ENCODE measurements around the gene PDCD6IP.
"Not testable (repeated sequence)": the region's sequence is repeated elsewhere in the genome, so short reads cannot be mapped to it uniquely, and the experiment has no call there.

Gene PDCD6IP, protein sequence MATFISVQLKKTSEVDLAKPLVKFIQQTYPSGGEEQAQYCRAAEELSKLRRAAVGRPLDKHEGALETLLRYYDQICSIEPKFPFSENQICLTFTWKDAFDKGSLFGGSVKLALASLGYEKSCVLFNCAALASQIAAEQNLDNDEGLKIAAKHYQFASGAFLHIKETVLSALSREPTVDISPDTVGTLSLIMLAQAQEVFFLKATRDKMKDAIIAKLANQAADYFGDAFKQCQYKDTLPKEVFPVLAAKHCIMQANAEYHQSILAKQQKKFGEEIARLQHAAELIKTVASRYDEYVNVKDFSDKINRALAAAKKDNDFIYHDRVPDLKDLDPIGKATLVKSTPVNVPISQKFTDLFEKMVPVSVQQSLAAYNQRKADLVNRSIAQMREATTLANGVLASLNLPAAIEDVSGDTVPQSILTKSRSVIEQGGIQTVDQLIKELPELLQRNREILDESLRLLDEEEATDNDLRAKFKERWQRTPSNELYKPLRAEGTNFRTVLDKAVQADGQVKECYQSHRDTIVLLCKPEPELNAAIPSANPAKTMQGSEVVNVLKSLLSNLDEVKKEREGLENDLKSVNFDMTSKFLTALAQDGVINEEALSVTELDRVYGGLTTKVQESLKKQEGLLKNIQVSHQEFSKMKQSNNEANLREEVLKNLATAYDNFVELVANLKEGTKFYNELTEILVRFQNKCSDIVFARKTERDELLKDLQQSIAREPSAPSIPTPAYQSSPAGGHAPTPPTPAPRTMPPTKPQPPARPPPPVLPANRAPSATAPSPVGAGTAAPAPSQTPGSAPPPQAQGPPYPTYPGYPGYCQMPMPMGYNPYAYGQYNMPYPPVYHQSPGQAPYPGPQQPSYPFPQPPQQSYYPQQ

GRCh38 chr3:33798418-33799201 lies at the start of gene PDCD6IP:
TSS of gene PDCD6IP (plus strand) at chr3:33798630. CDS start at chr3:33798729, 99 bp downstream.
- peak; percentile 81 for DNase-seq (ENCODE audit: low read depth)

GRCh38 chr3:33749546-33750210 lies 48.8 kb upstream of the PDCD6IP start:
- no peak for DNase-seq (ENCODE audit: low read depth)

DNA sequence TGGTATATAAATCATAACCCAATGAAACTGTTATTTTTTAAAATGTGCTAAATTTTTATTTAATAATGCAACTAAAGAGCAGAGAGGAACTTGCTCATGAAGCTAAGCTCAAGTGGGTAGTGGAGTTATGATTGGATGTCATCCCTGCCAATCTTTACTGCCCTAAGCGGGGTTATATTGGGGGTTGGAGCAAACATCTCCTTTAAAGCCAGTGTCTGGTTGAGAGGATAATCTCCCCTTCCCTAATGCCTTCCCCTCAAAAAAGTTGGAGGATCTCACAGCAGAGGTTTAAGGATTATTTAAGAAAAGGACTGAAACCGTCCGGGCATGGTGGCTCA lies 48.2 kb upstream of the PDCD6IP start:
- DNase-seq (ENCODE audit: low read depth): no peak

GRCh38 chr3:33751336-33751735 lies 47.1 kb upstream of the PDCD6IP start:
- DNase-seq (ENCODE audit: low read depth): no peak

DNA sequence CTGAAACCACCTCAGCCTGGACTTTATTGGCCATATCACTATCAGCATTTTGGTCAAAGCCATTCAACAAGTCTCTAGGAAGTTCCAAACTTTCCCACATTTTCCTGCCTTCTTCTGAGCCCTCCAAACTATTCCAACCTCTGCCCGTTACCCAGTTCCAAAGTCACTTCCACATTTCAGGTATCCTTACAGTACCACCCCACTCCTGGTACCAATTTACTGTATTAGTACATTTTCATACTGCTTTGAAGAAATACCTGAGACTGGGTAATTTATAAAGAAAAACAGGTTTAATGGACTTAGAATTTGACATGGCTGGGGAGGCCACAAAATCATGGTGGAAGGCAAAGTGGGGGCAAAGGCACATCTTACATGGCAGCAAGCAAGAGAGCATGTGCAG lies 44.0 kb upstream of the PDCD6IP start:
- DNase-seq (ENCODE audit: low read depth): not testable (repeated sequence)

GRCh38 chr3:33758281-33758680 lies 40.1 kb upstream of the PDCD6IP start:
- no peak for DNase-seq (ENCODE audit: low read depth)

DNA sequence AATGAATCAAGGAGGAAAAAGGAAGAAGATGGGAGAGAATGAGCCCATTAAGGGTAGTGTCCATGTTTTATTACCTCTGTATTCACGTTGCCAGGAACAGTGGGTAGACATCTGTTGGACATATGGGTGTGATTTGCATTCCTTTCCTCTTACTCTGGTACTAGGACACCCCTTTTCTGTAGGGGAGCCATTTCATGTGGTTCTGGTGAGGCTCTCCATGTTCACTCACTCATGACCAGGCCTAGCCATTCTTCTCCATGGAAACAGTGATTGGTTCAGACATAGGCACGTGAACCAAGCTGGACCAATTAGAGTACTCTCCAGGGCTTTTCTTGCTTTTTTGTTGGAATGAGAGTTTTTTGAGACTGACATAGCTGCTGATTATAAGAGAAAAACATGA lies 39.6 kb upstream of the PDCD6IP start:
- no peak for DNase-seq (ENCODE audit: low read depth)

GRCh38 chr3:33768578-33769330 lies 29.7 kb upstream of the PDCD6IP start:
- no peak for DNase-seq (ENCODE audit: low read depth)

GRCh38 chr3:33773637-33774036 lies 24.8 kb upstream of the PDCD6IP start:
- DNase-seq (ENCODE audit: low read depth): no peak

GRCh38 chr3:33775363-33775762 lies 23.1 kb upstream of the PDCD6IP start:
- DNase-seq (ENCODE audit: low read depth): no peak

- DNase-seq (ENCODE audit: low read depth): no peak
Observed at GRCh38 chr3:33777996-33778395, 20.4 kb upstream of the PDCD6IP start.

- DNase-seq (ENCODE audit: low read depth): no peak
Observed at GRCh38 chr3:33779751-33780150, 18.7 kb upstream of the PDCD6IP start.

GRCh38 chr3:33781413-33781812 lies 17.0 kb upstream of the PDCD6IP start:
- not testable (repeated sequence) for DNase-seq (ENCODE audit: low read depth)

DNA sequence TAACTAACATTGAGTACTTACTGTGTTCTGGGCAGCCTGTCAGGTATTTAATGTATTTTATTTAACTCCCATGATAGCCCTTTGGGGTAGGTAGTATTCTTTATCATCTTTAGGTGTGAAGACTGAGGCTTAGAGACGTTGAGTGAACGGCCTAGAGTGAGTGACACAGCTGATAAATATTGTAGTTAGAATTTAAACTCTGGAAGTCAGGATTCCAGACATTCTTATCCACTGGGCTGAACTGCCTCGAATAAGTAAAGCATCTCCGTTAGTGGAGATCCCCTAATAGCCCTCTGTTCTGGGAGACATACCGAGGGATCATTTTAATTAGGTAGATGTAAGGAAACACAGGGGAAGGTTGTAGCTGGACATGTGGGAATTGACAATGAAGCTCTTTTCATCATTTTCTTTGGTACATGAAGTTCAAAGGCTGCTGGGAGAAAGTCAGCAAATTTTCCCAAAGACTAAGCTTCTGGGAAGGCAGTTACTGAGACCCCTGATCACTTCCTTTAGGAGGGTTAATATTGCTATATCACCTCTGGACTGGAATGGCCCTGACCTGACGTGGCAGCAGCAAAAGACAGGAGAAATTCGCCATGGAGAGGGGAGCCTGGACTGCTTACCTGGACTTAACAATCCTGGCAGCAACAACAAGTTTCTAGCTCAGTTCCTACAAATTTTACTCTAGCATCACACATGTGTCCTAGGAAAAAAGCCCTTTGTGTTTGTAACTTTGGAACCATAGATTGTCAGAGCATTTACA lies 11.7 kb upstream of the PDCD6IP start:
- no peak for DNase-seq (ENCODE audit: low read depth)

DNA sequence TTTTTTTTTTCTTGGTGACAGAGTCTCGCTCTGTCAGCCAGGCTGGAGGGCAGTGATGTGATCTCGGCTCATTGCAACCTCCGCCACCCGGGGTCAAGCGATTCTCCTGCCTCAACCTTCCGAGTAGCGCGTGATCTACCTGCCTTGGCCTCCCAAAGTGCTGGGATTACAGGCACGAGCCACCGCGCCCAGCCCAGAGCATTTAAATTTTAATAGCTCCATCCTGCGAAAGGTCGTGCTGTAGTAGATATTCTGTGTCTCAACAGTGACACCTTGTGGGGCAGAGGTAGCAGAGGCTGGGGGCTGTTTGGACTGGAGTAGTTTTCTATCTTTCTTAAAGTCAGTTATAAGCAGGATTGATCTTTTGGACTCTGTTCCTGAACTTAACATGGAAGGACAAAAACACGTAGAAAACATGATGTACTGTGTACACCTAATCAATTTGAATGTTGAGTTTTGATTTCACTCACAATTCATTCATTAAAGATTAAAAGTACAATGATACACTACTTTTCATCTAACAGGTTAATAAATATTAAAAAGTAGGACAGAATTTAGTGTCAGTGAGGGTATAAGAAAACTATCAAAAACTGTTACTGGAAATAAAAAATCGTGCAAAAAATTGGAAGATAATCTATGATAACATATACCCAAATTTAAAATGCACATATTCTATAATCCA lies 11.0 kb upstream of the PDCD6IP start:
- no peak for DNase-seq (ENCODE audit: low read depth)

DNA sequence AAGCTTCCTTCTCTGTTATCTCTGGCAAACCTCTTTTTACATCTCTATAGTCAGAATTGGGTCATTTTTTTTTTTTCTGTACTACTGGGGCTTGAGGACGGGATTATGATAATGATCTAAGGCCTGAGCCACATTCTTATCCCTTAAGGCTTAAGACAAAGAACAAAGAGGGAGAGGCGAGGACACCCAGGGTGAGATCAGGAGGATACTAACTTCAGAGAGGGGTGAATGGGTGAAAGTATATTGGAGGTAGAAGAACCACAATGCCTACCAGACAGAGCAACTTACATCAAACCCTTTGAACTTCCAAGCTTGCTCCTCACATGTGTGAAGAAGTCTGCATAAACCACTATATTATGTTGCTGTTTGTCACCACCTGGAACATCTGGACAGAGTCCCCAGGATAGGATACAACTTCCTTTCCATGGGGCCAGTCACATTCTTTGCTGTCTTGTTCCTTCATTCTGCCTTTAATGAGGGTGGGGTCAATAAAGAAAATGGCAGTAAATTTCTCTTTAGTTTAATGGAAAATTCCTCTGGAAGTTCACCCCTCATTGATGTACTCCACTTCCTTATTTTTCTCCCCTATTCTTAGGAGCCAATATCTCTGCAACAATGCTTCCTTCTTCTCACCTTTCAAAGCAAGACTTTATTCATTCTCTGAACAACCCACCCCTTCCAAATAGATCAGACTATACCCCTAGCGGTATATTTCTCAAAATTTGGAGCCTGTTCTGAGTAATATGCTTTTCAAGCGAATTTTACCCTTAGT lies 9.1 kb upstream of the PDCD6IP start:
- no peak for DNase-seq (ENCODE audit: low read depth)

GRCh38 chr3:33790091-33790490 lies 8.3 kb upstream of the PDCD6IP start:
- DNase-seq (ENCODE audit: low read depth): no peak

DNA sequence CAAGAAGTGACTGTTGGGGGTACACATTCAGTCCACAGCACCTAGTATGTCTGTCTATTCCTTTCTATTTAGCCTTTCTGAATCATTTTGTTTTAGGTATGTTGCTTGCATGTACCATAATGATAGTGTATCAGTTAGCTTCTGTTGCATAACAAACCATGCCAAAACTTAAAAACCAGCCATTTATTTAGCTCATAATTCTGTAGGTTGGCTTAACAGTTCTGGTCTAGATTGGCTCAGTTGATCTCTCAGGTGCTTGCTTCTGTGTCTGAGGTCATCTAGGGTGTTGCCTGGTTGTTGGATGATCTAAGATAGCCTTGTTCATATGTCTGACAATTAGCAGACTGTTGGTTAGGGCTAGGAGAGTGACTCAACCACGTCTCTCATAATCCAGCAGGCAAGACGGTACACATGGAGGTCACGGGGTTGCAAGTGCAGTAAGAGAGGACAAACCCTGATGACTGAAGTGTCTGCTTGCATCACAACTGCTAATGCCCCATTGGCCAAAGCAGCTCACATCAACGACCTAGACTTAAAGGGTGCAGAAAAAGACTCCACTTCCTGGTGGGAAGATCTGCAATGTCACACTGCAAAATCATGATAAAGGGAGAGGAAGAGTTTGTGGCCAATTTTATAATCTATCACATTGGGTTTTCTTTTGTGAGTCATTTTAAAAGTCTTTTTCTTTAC lies 6.8 kb upstream of the PDCD6IP start:
- no peak for DNase-seq (ENCODE audit: low read depth)
